Stimulated activated CD8-positive, alpha-beta memory T cell treated with anti-CD3 and anti-CD28 coated beads, Interleukin-2, amount 100 ng/mL, for 1 hour (primary cell): ENCODE results near the gene PDPK1.
A peak's percentile ranks its signal among the peaks of the same experiment; 100 is the strongest.
"Not testable (repeated sequence)": the region's sequence is repeated elsewhere in the genome, so short reads cannot be mapped to it uniquely, and the experiment has no call there.

Experiments
- DNase-seq, 2 donors: peaks; one replicate each; pipeline ENCODE4 v3.0.0-alpha.2; 2020; ENCODE audit warnings: low read depth in 2 of 2

The PDPK1 gene

GRCh38 chr16:2587891-2588565 lies 50.2 kb downstream of the PDPK1 start:
- DNase-seq: no peak

- no peak for DNase-seq
Observed at GRCh38 chr16:2591476-2592240, 53.8 kb downstream of the PDPK1 start.

GRCh38 chr16:2592786-2593185 lies 55.0 kb downstream of the PDPK1 start:
- no peak for DNase-seq

DNA sequence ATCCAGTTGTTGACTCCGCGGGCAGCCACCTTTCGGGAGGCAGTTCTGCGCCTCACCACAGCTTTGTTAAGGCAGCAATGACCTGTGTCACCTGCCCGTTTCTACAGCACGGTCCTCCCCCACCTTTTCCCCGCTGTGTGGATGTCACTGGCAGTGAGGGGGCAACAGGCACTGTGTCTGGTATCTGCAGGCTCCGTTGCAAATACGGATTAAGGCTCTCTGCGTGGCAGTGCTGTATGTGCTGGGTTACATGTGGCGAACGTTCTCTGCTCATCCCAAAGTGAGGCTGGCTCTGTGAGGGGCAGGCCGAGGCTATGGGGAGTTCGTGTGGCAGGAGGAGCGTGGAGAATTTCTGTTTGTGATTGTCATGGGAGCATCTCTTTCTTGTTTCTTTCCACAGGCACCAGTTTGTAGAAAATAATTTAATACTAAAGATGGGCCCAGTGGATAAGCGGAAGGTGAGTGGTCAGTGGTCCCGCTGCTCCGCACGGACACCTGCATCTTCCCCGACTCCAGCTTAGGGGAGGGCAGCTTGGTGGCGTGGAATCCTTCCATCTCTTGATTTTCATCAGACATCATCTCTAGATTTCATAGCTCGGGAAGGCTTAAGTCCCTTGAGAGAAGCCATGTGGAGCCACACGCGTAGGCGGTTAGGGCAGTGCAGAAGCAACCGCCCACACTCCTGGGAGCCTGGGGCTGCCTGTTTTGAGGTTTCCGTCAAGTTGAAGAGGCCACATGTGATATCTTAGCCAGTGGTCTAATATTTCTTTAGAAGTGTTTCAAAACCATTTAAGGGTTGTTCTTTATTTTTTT lies 57.8 kb downstream of the PDPK1 start:
- no peak for DNase-seq

- no peak for DNase-seq
Observed at GRCh38 chr16:2596747-2597559, 59.1 kb downstream of the PDPK1 start.

GRCh38 chr16:2597560-2597902 lies 59.7 kb downstream of the PDPK1 start:
- no peak for DNase-seq

- no peak for DNase-seq
Observed at GRCh38 chr16:2598133-2598641, 60.4 kb downstream of the PDPK1 start.

DNA sequence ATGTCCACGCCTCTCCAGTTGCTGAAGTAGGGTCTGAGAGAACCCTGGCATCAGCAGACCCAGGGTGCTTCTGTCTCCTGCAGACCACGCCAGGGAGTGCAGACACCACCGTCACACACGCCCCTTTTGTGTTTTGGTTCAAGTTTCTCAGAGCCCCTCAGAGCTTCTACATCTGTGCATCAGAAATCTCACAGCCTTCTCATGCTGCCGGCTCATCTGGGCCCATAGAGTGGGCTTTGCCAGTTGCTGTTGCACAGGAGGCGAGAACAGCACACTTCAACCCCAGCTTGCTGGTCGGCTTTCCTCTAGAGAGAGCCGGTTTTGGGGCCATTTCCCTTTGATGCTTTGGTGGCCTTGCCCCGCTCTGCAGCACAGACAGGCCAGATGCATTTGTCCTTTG lies 60.9 kb downstream of the PDPK1 start:
- DNase-seq: no peak

DNA sequence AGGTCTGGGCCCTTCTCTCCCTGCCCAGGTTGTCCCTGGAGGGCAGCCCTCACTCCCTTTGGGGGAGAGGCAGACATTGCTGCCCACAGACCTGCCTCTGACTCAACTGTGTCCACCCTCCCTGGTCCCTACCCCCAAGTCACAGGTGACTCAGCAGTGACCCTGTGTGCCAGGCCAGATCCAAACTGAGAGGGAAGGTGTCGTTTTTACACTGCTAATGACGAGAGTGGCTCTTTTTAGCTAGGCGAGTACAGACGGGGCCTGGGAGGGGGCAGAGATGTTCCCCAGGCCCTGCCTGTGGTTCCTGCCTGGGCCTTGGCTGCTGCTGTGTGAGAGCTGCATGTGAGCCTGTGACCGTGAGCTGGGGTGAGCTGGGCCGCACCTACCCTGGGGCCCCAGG lies 61.3 kb downstream of the PDPK1 start:
- DNase-seq: not testable (repeated sequence)

GRCh38 chr16:2599785-2600184 lies 62.0 kb downstream of the PDPK1 start:
- DNase-seq: not testable (repeated sequence)

- DNase-seq: not testable (repeated sequence)
Observed at GRCh38 chr16:2601301-2602025, 63.6 kb downstream of the PDPK1 start.

DNA sequence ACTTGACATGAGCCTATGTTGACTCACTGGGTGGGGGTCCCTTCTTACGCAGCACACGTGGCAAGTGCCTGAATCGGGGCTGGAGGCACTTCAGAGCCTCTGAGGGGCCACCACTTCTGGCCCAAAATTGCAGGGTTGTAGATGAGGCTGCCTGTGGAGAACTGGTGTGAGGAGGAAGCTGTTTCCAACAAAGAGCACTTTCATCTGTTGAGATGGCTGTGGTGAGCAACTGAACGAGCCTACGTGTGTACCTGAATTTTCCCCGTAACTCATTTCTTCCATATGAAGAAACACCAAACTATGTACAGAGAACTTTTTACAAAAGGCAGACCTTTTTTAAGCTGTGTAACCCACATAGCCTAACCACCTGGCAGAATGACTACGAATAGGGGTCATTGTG lies 64.4 kb downstream of the PDPK1 start:
- not testable (repeated sequence) for DNase-seq

GRCh38 chr16:2603165-2604015 lies 65.6 kb downstream of the PDPK1 start:
- peak; percentile 58 to 60 for DNase-seq

- DNase-seq: not testable (repeated sequence)
Observed at GRCh38 chr16:2604016-2604369, 66.2 kb downstream of the PDPK1 start.

- DNase-seq: not testable (repeated sequence)
Observed at GRCh38 chr16:2606820-2607219, 69.0 kb downstream of the PDPK1 start.

DNA sequence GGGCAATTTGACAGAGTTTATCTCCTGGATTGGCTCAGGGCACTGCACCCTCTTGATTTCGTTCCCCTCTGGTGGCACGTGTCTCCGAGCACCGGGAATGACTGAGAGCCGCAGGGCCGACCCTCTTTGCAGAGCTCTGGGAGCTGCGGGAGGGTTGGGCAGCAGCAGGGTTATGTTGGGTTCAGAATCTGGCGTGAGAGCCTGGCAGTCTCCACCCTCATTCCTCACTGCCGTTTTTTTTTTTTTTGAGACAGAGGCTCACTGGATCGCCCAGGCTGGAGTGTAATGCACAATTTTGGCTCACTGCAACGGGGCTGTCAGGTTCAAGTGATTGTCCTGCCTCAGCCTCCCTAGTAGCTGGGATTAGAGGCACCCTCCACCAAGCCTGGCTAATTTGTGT lies 71.5 kb downstream of the PDPK1 start:
- not testable (repeated sequence) for DNase-seq

- no peak for DNase-seq
Observed at GRCh38 chr16:2609827-2610470, 72.1 kb downstream of the PDPK1 start.

- no peak for DNase-seq
Observed at GRCh38 chr16:2610781-2611498, 73.1 kb downstream of the PDPK1 start.

DNA sequence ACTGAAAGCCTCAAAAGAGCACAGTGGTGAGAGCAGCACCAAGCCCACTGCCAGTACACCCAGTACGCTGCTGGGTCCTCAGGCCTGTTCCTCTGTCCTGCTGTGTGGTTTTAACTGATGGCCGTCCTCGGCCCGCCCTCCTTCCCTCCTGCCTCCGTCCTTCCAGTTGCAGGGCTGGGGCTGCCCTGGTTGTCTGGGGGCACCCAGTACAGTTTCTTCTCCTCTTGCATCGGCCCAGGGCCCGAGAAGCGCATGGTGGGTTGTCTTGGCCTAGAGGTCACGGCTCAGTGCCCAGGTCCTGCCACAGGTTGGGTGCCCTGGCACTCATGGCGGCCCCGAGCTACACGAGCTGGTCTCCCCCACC lies 73.7 kb downstream of the PDPK1 start:
- DNase-seq: no peak
